SK-N-SH (cell line): ENCODE data around the gene TMEM245. TPM values are rescaled to one million over a fixed set of nuclear protein-coding genes. Genes with fewer than 3 reads are reported as not detected.
A peak's percentile ranks its signal among the peaks of the same experiment; 100 is the strongest.

Source experiments
- CTCF ChIA-PET: fragments of 300-600, 350-600 bp; formaldehyde crosslinking; extraction: SDS; loops from one replicate; lab custom pipeline; 2021; lab: Yijun Ruan, JAX
- POLR2A ChIA-PET: fragments of 350-600 bp; sonication (Branson Sonifier 250); formaldehyde crosslinking; extraction: SDS; loops from one replicate; lab custom pipeline; 2020; ENCODE audit warnings: antibody characterized with exemption, inconsistent platforms; lab: Yijun Ruan, JAX
- DNase-seq: peaks from one replicate; pipeline ENCODE4 v3.0.0; 2012
- H2AFZ ChIP-seq: fragments of 200-600 bp; sonication (generic); 2 replicates; pipeline ENCODE4 v1.8.1; 2016; ENCODE audit warnings: antibody characterized with exemption, mild to moderate bottlenecking, low read depth
- H3F3A ChIP-seq: fragments of 200-600 bp; sonication (generic); replicated peaks from 2 replicates; pipeline ENCODE3; 2016; ENCODE audit warnings: antibody characterized with exemption, mild to moderate bottlenecking; ENCODE audit not compliant: insufficient read depth
- H3K27ac ChIP-seq, 2 experiments: fragments of 200-500 bp in 1 of 2; fragments of 200-600 bp in 1 of 2; sonication (Bioruptor generic) in 1 of 2; sonication (generic), shearing (Covaris generic) in 1 of 2; 2 replicates each; pipeline versions ENCODE4 v1.5.1 to v1.6.1; 2014 to 2016; ENCODE audit warnings: low read depth in 2 of 2, inconsistent platforms in 1 of 2, low read length in 1 of 2, mild to moderate bottlenecking in 1 of 2, mixed read lengths in 1 of 2
- H3K27me3 ChIP-seq: fragments of 200-600 bp; sonication (generic), shearing (Covaris generic); 2 replicates; pipeline ENCODE4 v1.6.1; 2016; ENCODE audit warnings: mixed run types; ENCODE audit not compliant: insufficient read depth
- H3K36me3 ChIP-seq, 2 experiments: fragments of 200-500 bp in 1 of 2; fragments of 200-600 bp in 1 of 2; sonication (Bioruptor generic) in 1 of 2; sonication (generic) in 1 of 2; replicated peaks in 1 of 2; 2 replicates each; pipeline versions ENCODE3 to v1.5.1; 2014 to 2016; ENCODE audit warnings: low read length in 1 of 2, mild to moderate bottlenecking in 1 of 2; ENCODE audit not compliant: insufficient read depth in 2 of 2, control insufficient read depth in 1 of 2
- H3K4me1 ChIP-seq, 2 experiments: fragments of 200-500 bp in 1 of 2; fragments of 200-600 bp in 1 of 2; sonication (Bioruptor generic) in 1 of 2; sonication (generic), shearing (Covaris generic) in 1 of 2; 2 replicates each; pipeline versions ENCODE4 v1.5.1 to v1.6.1; 2014 to 2016; ENCODE audit warnings: low read depth in 1 of 2, low read length in 1 of 2, mixed run types in 1 of 2; ENCODE audit not compliant: insufficient read depth in 2 of 2, control insufficient read depth in 1 of 2
- H3K4me2 ChIP-seq: fragments of 200-600 bp; sonication (generic), shearing (Covaris generic); 2 replicates; pipeline ENCODE4 v1.6.1; 2017; ENCODE audit warnings: mixed run types
- H3K4me3 ChIP-seq, 2 experiments: fragments of 200-500 bp in 1 of 2; fragments of 200-600 bp in 1 of 2; sonication (Bioruptor generic) in 1 of 2; sonication (generic), shearing (Covaris generic) in 1 of 2; 2 replicates each; pipeline versions ENCODE4 v1.5.1 to v1.8.1; 2014 to 2016; ENCODE audit warnings: low read depth in 2 of 2, inconsistent platforms in 1 of 2, low read length in 1 of 2, mild to moderate bottlenecking in 1 of 2, mixed read lengths in 1 of 2, moderate library complexity in 1 of 2
- H3K79me2 ChIP-seq: fragments of 200-600 bp; sonication (generic); 2 replicates; pipeline ENCODE4 v1.8.1; 2017; ENCODE audit warnings: mild to moderate bottlenecking; ENCODE audit not compliant: insufficient read depth
- H3K9ac ChIP-seq: fragments of 200-600 bp; sonication (generic); 2 replicates; pipeline ENCODE4 v1.6.1; 2017; ENCODE audit warnings: mixed run types
- H3K9me2 ChIP-seq: fragments of 200-600 bp; sonication (generic); 2 replicates; pipeline ENCODE4 v1.6.1; 2017; ENCODE audit warnings: mixed run types
- H3K9me3 ChIP-seq: fragments of 200-600 bp; sonication (generic); 2 replicates; pipeline ENCODE4 v1.6.1; 2017; ENCODE audit warnings: mixed run types, mild to moderate bottlenecking, moderate library complexity
- H4K20me1 ChIP-seq: fragments of 200-600 bp; sonication (generic); 2 replicates; pipeline ENCODE4 v1.6.1; 2017; ENCODE audit warnings: mild to moderate bottlenecking, mixed run types; ENCODE audit not compliant: insufficient read depth
- CHD2 ChIP-seq: fragments of 150-350 bp; IDR thresholded peaks from 2 replicates; pipeline ENCODE4 v1.6.1; 2018; ENCODE audit warnings: low read length; ENCODE audit not compliant: partially characterized antibody
- CTCF ChIP-seq: fragments of 200-600 bp; sonication (generic); IDR thresholded peaks from 2 replicates; pipeline ENCODE4 v1.6.1; 2017; ENCODE audit warnings: antibody characterized with exemption, mild to moderate bottlenecking, moderate library complexity
- EP300 ChIP-seq, 2 experiments: IDR thresholded peaks; 2 replicates each; pipeline versions ENCODE4 v1.4.0 to v1.6.1; 2012; ENCODE audit warnings: borderline replicate concordance in 1 of 2, low read depth in 1 of 2, low read length in 1 of 2
- FOSL2 ChIP-seq: IDR thresholded peaks from 2 replicates; pipeline ENCODE4 v1.4.0; 2012; ENCODE audit warnings: low read depth, mild to moderate bottlenecking, moderate library complexity, borderline replicate concordance
- FOXM1 ChIP-seq: IDR thresholded peaks from 2 replicates; pipeline ENCODE4 v1.4.0; 2012; ENCODE audit warnings: low read depth, mild to moderate bottlenecking
- IRF3 ChIP-seq: fragments of 150-350 bp; IDR thresholded peaks from 2 replicates; pipeline ENCODE4 v1.6.1; 2016; ENCODE audit warnings: mild to moderate bottlenecking, low read depth, low read length
- MAX ChIP-seq: IDR thresholded peaks from 2 replicates; pipeline ENCODE4 v1.4.0; 2012; ENCODE audit warnings: low read depth
- MXI1 ChIP-seq: IDR thresholded peaks from 2 replicates; pipeline ENCODE4 v1.6.1; 2012; ENCODE audit warnings: mild to moderate bottlenecking, low read depth, low read length, improper control_type of control experiment
- PBX3 ChIP-seq: IDR thresholded peaks from 2 replicates; pipeline ENCODE4; 2012
- POLR2AphosphoS5 ChIP-seq: IDR thresholded peaks from 2 replicates; pipeline ENCODE4 v1.6.1; 2012; ENCODE audit warnings: low read depth, low read length
- RAD21 ChIP-seq: IDR thresholded peaks from 2 replicates; pipeline ENCODE4 v1.6.1; 2012; ENCODE audit warnings: mild to moderate bottlenecking, low read length
- REST ChIP-seq: IDR thresholded peaks from 2 replicates; pipeline ENCODE4 v1.6.1; 2012; ENCODE audit warnings: mild to moderate bottlenecking, low read depth, low read length, moderate library complexity
- RFX5 ChIP-seq: IDR thresholded peaks from 2 replicates; pipeline ENCODE4 v1.6.1; 2012; ENCODE audit warnings: mild to moderate bottlenecking, improper control_type of control experiment, low read length
- SIN3A ChIP-seq: IDR thresholded peaks from 2 replicates; pipeline ENCODE4 v1.6.1; 2012; ENCODE audit warnings: low read depth, mild to moderate bottlenecking, low read length, moderate library complexity, borderline replicate concordance
- SMC3 ChIP-seq: IDR thresholded peaks from 2 replicates; pipeline ENCODE4 v1.6.1; 2012; ENCODE audit warnings: low read depth, low read length, improper control_type of control experiment
- TAF1 ChIP-seq: IDR thresholded peaks from 2 replicates; pipeline ENCODE4 v1.6.1; 2012; ENCODE audit warnings: low read depth, mild to moderate bottlenecking, low read length, moderate library complexity, borderline replicate concordance
- USF1 ChIP-seq: IDR thresholded peaks from 2 replicates; pipeline ENCODE4 v1.4.0; 2012; ENCODE audit warnings: low read depth, borderline replicate concordance
- YY1 ChIP-seq: IDR thresholded peaks from 2 replicates; pipeline ENCODE4 v1.4.0; 2012; ENCODE audit warnings: low read depth, mild to moderate bottlenecking
- ZBTB33 ChIP-seq: IDR thresholded peaks from 2 replicates; pipeline ENCODE4 v1.4.0; 2012; ENCODE audit warnings: low read depth, borderline replicate concordance
- WGBS: methylation state at CpG from one replicate; pipeline ENCODE4 v1.1.6; 2017; ENCODE audit warnings: low lambda C conversion rate; 5-methylcytosine and 5-hydroxymethylcytosine counted together
- polyA plus RNA-seq, 3 experiments: library from polyadenylated mRNA; depleted of rRNA; stranded (reverse); fragments of >200 nt; gene quantifications; 2 replicates each; pipeline ENCODE4 v1.2.3, GENCODE V29; 2012

Gene TMEM245
- polyA plus RNA-seq, 1 of the 3 experiments (the other 2 are of a cell fraction): 17.5 TPM

- peaks cover 13 to 22% of the 10 kb centered on the region in 2 experiments for H3K4me1 ChIP-seq
- TF ChIP-seq TAF1 (peak; percentile 55; the same call in 1 of the 2 replicates), PBX3 (0 out of 2 replicates have a peak, but pooled peaks have one; percentile 30), IRF3 (no peak), SMC3 (no peak), CTCF (no peak), CHD2 (no peak), EP300 (IDR thresholded peaks at IDR 0.05; ENCODE audit: borderline replicate concordance in 1 of 2, low read depth in 1 of 2, low read length in 1 of 2) (0 out of 4 replicates have a peak, but pooled peaks of 1 of the 2 experiments have one; percentile 11), SIN3A (no peak), MXI1 (peak; percentile 32; the same call in 1 of the 2 replicates), ZBTB33 (no peak), YY1 (peak; percentile 46; the same call in 1 of the 2 replicates), RAD21 (no peak), FOXM1 (no peak), USF1 (no peak), REST (no peak), RFX5 (no peak), POLR2AphosphoS5 (peak; percentile 65), FOSL2 (no peak), MAX (no peak)
- CTCF ChIA-PET: no interaction called here
- POLR2A ChIA-PET: no interaction called here
- DNase-seq: peak; percentile 99
- H3F3A ChIP-seq: peaks cover 42% of the 10 kb centered on the region
- peaks cover 41% of the 10 kb centered on the region for H3K79me2 ChIP-seq
- H3K9me2 ChIP-seq: no peaks in the 10 kb centered on the region
- 0% methylated on average over 18 of the region's 99 CpGs for WGBS
- H3K27ac ChIP-seq: peak within 1 kb of the TSS; percentile 76 to 91
- peak within 1 kb of the TSS; percentile 97 for H3K4me2 ChIP-seq
- H2AFZ ChIP-seq: peak within 1 kb of the TSS; percentile 88
- H3K27me3 ChIP-seq: no peaks in the 10 kb centered on the region
- peaks cover 9 to 17% of the 10 kb centered on the region in 2 experiments for H3K36me3 ChIP-seq
- peak within 1 kb of the TSS; percentile 91 for H3K9ac ChIP-seq
- H3K4me3 ChIP-seq: peak within 1 kb of the TSS; percentile 82 to 91
- H3K9me3 ChIP-seq: no peaks in the 10 kb centered on the region
- peaks cover 8% of the 10 kb centered on the region; the same call in 1 of the 2 replicates for H4K20me1 ChIP-seq
These were observed 106.7 kb downstream of the TMEM245 start, which contains the start of gene CTNNAL1 for GRCh38 chr9:109012876-109013678. Gene CTNNAL1 (minus strand): TSS chr9:109013499. CDS start chr9:109013442, 57 bp downstream.
